ENCODE data around the gene LCP2. TPM values are rescaled to one million over a fixed set of nuclear protein-coding genes. Genes with fewer than 3 reads are reported as not detected.
"Not testable (repeated sequence)": the region's sequence is repeated elsewhere in the genome, so short reads cannot be mapped to it uniquely, and the experiment has no call there.

LCP2 gene
- total RNA-seq, 1 donor from 2014 or later, result not detected

- Mint-ChIP-seq H3K4me3 (ENCODE audit: unreplicated experiment) (no peak overlapping the region), H3K27ac (ENCODE audit: unreplicated experiment) (no peak overlapping the region), H3K27me3 (ENCODE audit: low read depth) (peaks cover 70% of the 10 kb centered on the region), H3K9me3 (ENCODE audit: low read depth) (no peaks in the 10 kb centered on the region), H3K4me1 (ENCODE audit: low read depth) (no peaks in the 10 kb centered on the region), H3K36me3 (ENCODE audit: low read depth) (peaks cover 2% of the 10 kb centered on the region)
- no peak for DNase-seq (ENCODE audit: low spot score)
- no peak for TF ChIP-seq CTCF (IDR thresholded peaks at IDR 0.05)
Observed at GRCh38 chr5:170252720-170253350, 44.7 kb downstream of the LCP2 start.

GRCh38 chr5:170252109-170252508, 45.5 kb downstream of the LCP2 start:
- Mint-ChIP-seq H3K27me3 (ENCODE audit: low read depth) (peaks cover 66% of the 10 kb centered on the region), H3K4me3 (ENCODE audit: unreplicated experiment) (no peak overlapping the region), H3K36me3 (ENCODE audit: low read depth) (peaks cover 2% of the 10 kb centered on the region), H3K27ac (ENCODE audit: unreplicated experiment) (no peak overlapping the region), H3K4me1 (ENCODE audit: low read depth) (no peaks in the 10 kb centered on the region), H3K9me3 (ENCODE audit: low read depth) (no peaks in the 10 kb centered on the region)
- no peak for DNase-seq (ENCODE audit: low spot score)
- TF ChIP-seq CTCF (IDR thresholded peaks at IDR 0.05), result no peak

- H3K27me3 Mint-ChIP-seq (ENCODE audit: low read depth), result peaks cover 64% of the 10 kb centered on the region
- H3K4me1 Mint-ChIP-seq (ENCODE audit: low read depth), result no peaks in the 10 kb centered on the region
- no peak overlapping the region for H3K27ac Mint-ChIP-seq (ENCODE audit: unreplicated experiment)
- H3K4me3 Mint-ChIP-seq (ENCODE audit: unreplicated experiment), result no peak overlapping the region
- peaks cover 2% of the 10 kb centered on the region for H3K36me3 Mint-ChIP-seq (ENCODE audit: low read depth)
- DNase-seq (ENCODE audit: low spot score), result no peak
- TF ChIP-seq CTCF (IDR thresholded peaks at IDR 0.05), result no peak
- no peaks in the 10 kb centered on the region for H3K9me3 Mint-ChIP-seq (ENCODE audit: low read depth)
Observed at GRCh38 chr5:170251462-170251861, 46.1 kb downstream of the LCP2 start.

- Mint-ChIP-seq H3K4me1 (ENCODE audit: low read depth) (no peaks in the 10 kb centered on the region), H3K9me3 (ENCODE audit: low read depth) (no peaks in the 10 kb centered on the region), H3K36me3 (ENCODE audit: low read depth) (peaks cover 2% of the 10 kb centered on the region), H3K4me3 (ENCODE audit: unreplicated experiment) (no peak overlapping the region), H3K27ac (ENCODE audit: unreplicated experiment) (no peak overlapping the region), H3K27me3 (ENCODE audit: low read depth) (peaks cover 59% of the 10 kb centered on the region)
- no peak for TF ChIP-seq CTCF (IDR thresholded peaks at IDR 0.05)
- no peak for DNase-seq (ENCODE audit: low spot score)
Observed at GRCh38 chr5:170250810-170251317, 46.7 kb downstream of the LCP2 start.

GRCh38 chr5:170249355-170249754, 48.2 kb downstream of the LCP2 start:
- H3K9me3 Mint-ChIP-seq (ENCODE audit: low read depth), result no peaks in the 10 kb centered on the region
- DNase-seq (ENCODE audit: low spot score), result no peak
- H3K4me3 Mint-ChIP-seq (ENCODE audit: unreplicated experiment), result no peak overlapping the region
- no peak overlapping the region for H3K27ac Mint-ChIP-seq (ENCODE audit: unreplicated experiment)
- TF ChIP-seq CTCF (IDR thresholded peaks at IDR 0.05), result no peak
- H3K27me3 Mint-ChIP-seq (ENCODE audit: low read depth), result peaks cover 52% of the 10 kb centered on the region
- peaks cover under 1% of the 10 kb centered on the region for H3K36me3 Mint-ChIP-seq (ENCODE audit: low read depth)
- no peaks in the 10 kb centered on the region for H3K4me1 Mint-ChIP-seq (ENCODE audit: low read depth)

GRCh38 chr5:170248931-170249227, 48.7 kb downstream of the LCP2 start:
- not testable (repeated sequence) for H3K36me3 Mint-ChIP-seq (ENCODE audit: low read depth); H3K27ac Mint-ChIP-seq (ENCODE audit: unreplicated experiment); H3K9me3 Mint-ChIP-seq (ENCODE audit: low read depth); H3K4me3 Mint-ChIP-seq (ENCODE audit: unreplicated experiment); H3K4me1 Mint-ChIP-seq (ENCODE audit: low read depth); DNase-seq (ENCODE audit: low spot score)
- H3K27me3 Mint-ChIP-seq (ENCODE audit: low read depth), result peaks cover 48% of the 10 kb centered on the region
